MCF 10A (cell line): ENCODE measurements around the gene MND1. TPM values are rescaled to one million over a fixed set of nuclear protein-coding genes. Genes with fewer than 3 reads are reported as not detected.

Experiments used
- BruUV-seq: library from RNA; stranded (reverse); fragments of 400-500 nt; replicated peaks from 2 replicates; lab custom pipeline; 2021; lab: Mats Ljungman, UMichigan
- CTCF ChIA-PET: fragments of 300-600 bp; sonication (Branson Sonifier 250); formaldehyde crosslinking; extraction: SDS; loops from one replicate; lab custom pipeline; 2021; ENCODE audit warnings: antibody characterized with exemption, inconsistent platforms; lab: Yijun Ruan, JAX
- POLR2A ChIA-PET: fragments of 300-600, 350-650 bp; sonication (Branson Sonifier 250); formaldehyde crosslinking; extraction: SDS; loops from one replicate; lab custom pipeline; 2020; ENCODE audit warnings: antibody characterized with exemption, inconsistent platforms; lab: Yijun Ruan, JAX
- DNase-seq: peaks from one replicate; pipeline ENCODE4 v3.0.0-alpha.2; 2018; ENCODE audit not compliant: unreplicated experiment
- H3K27ac Mint-ChIP-seq: one replicate; pipeline ENCODE4 v1.8.0; 2022; ENCODE audit warnings: mild to moderate bottlenecking, low read depth, mixed read lengths; ENCODE audit not compliant: unreplicated experiment
- H3K27me3 Mint-ChIP-seq: one replicate; pipeline ENCODE4 v1.8.0; 2022; ENCODE audit warnings: mixed read lengths; ENCODE audit not compliant: insufficient read depth, unreplicated experiment
- H3K36me3 Mint-ChIP-seq: one replicate; pipeline ENCODE4 v1.8.0; 2022; ENCODE audit warnings: mild to moderate bottlenecking, moderate library complexity, mixed read lengths; ENCODE audit not compliant: insufficient read depth, unreplicated experiment
- H3K4me1 Mint-ChIP-seq: one replicate; pipeline ENCODE4 v1.8.0; 2022; ENCODE audit warnings: mixed read lengths; ENCODE audit not compliant: insufficient read depth, unreplicated experiment
- H3K4me3 Mint-ChIP-seq: one replicate; pipeline ENCODE4 v1.8.0; 2022; ENCODE audit warnings: mild to moderate bottlenecking, moderate library complexity, mixed read lengths; ENCODE audit not compliant: unreplicated experiment
- H3K9me3 Mint-ChIP-seq: one replicate; pipeline ENCODE4 v1.8.0; 2022; ENCODE audit warnings: mixed read lengths; ENCODE audit not compliant: unreplicated experiment
- CTCF ChIP-seq: fragments of 200-600 bp; IDR thresholded peaks from one replicate; pipeline ENCODE4 v1.8.0; 2022; ENCODE audit warnings: antibody characterized with exemption, mild to moderate bottlenecking; ENCODE audit not compliant: unreplicated experiment
- intact Hi-C: fragments of 100-400 bp; cut with micrococcal nuclease; formaldehyde crosslinking; loops from 2 replicates; pipeline ENCODE4 v1.14.1; 2022
- total RNA-seq: library from RNA; stranded (reverse); gene quantifications from 2 replicates; pipeline ENCODE4 v1.2.3, GENCODE V29; 2022

The MND1 gene
- total RNA-seq, 1 experiment from 2014 or later = 9.7 TPM

- no peaks in the 10 kb centered on the region for H3K4me1 Mint-ChIP-seq
- no peak overlapping the region for H3K4me3 Mint-ChIP-seq
- H3K9me3 Mint-ChIP-seq = no peaks in the 10 kb centered on the region
- intact Hi-C loops = no loop called here
- H3K27me3 Mint-ChIP-seq = no peaks in the 10 kb centered on the region
- TF ChIP-seq CTCF = no peak
- H3K27ac Mint-ChIP-seq = no peak overlapping the region
- H3K36me3 Mint-ChIP-seq = no peaks in the 10 kb centered on the region
- DNase-seq = no peak
- BruUV-seq = no TSS peak
- CTCF ChIA-PET = interaction anchor here (1.6 kb wide), 1 partner anchor 166 kb away, joined by 4 read pairs; no protein-coding TSS in a partner anchor
- POLR2A ChIA-PET = interaction anchor here (0.6 kb wide), 1 partner anchor 598 kb away, joined by 3 read pairs; no protein-coding TSS in a partner anchor
Observed at GRCh38 chr4:153407906-153408305, 63.4 kb downstream of the MND1 start.

- Mint-ChIP-seq H3K27me3 (no peaks in the 10 kb centered on the region), H3K27ac (no peak overlapping the region), H3K4me1 (no peaks in the 10 kb centered on the region), H3K9me3 (no peaks in the 10 kb centered on the region), H3K4me3 (no peak overlapping the region), H3K36me3 (no peaks in the 10 kb centered on the region)
- ChIA-PET CTCF (interaction anchor here (0.7 to 1.6 kb wide), 3 partner anchors 9 to 942 kb away, joined by 3 to 4 read pairs (median 3); no protein-coding TSS in a partner anchor), POLR2A (interaction anchor here (0.6 to 1.3 kb wide), 3 partner anchors 10 to 77 kb away, joined by 3 to 6 read pairs (median 5); partner anchors contain the start of gene TMEM131L)
- no peak for TF ChIP-seq CTCF
- intact Hi-C loops = no loop called here
- no peak for DNase-seq
- no TSS peak for BruUV-seq
Observed at GRCh38 chr4:153408932-153409331, 64.4 kb downstream of the MND1 start.

GRCh38 chr4:153409412-153409811, 64.9 kb downstream of the MND1 start:
- H3K27ac Mint-ChIP-seq = no peak overlapping the region
- intact Hi-C loops = no loop called here
- CTCF ChIA-PET = interaction anchor here (0.7 kb wide), 1 partner anchor 9 kb away, joined by 3 read pairs; no protein-coding TSS in a partner anchor

More at GRCh38 chr4:153409412-153409811, 64.9 kb downstream of the MND1 start:
- TF ChIP-seq CTCF = no peak
- DNase-seq = peak; percentile 28
- POLR2A ChIA-PET = interaction anchor here (0.6 to 1.3 kb wide), 4 partner anchors 11 to 156 kb away, joined by 3 to 6 read pairs (median 4); partner anchors contain the start of gene TMEM131L
- H3K4me3 Mint-ChIP-seq = no peak overlapping the region
- H3K9me3 Mint-ChIP-seq = no peaks in the 10 kb centered on the region
- H3K4me1 Mint-ChIP-seq = no peaks in the 10 kb centered on the region
- no peaks in the 10 kb centered on the region for H3K27me3 Mint-ChIP-seq
- no TSS peak for BruUV-seq
- no peaks in the 10 kb centered on the region for H3K36me3 Mint-ChIP-seq
